HUES64 (cell line): Measurements from ENCODE around the gene ARHGAP6.

Experiments
- H3K27ac ChIP-seq: 2 replicates; pipeline ENCODE4 v1.7.0; 2013; ENCODE audit warnings: low read depth, low read length, inconsistent platforms
- H3K27me3 ChIP-seq: 2 replicates; pipeline ENCODE4 v1.6.1; 2013; ENCODE audit warnings: mild to moderate bottlenecking, low read length; ENCODE audit not compliant: insufficient read depth
- H3K36me3 ChIP-seq: 2 replicates; pipeline ENCODE4 v1.6.1; 2013; ENCODE audit warnings: mild to moderate bottlenecking, low read length; ENCODE audit not compliant: insufficient read depth
- H3K4me1 ChIP-seq: 2 replicates; pipeline ENCODE4 v1.6.1; 2013; ENCODE audit warnings: mild to moderate bottlenecking, low read length, moderate library complexity; ENCODE audit not compliant: insufficient read depth
- H3K4me3 ChIP-seq: 2 replicates; pipeline ENCODE4 v1.5.1; 2013; ENCODE audit warnings: mild to moderate bottlenecking, low read length, moderate library complexity
- H3K9ac ChIP-seq: 2 replicates; pipeline ENCODE4 v1.6.1; 2013; ENCODE audit warnings: mild to moderate bottlenecking, low read depth, low read length
- H3K9me3 ChIP-seq: 2 replicates; pipeline ENCODE4 v1.6.1; 2013; ENCODE audit warnings: low read depth, low read length; ENCODE audit not compliant: insufficient read depth
- WGBS: fragments of 150-250, 120-280 bp; methylation state at CpG from one replicate; pipeline ENCODE4 v1.1.7; 2013; ENCODE audit warnings: missing lambda C conversion rate; 5-methylcytosine and 5-hydroxymethylcytosine counted together

The ARHGAP6 gene

GRCh38 chrX:11543249-11543648 is 122.5 kb downstream of the ARHGAP6 start:
- Histone ChIP-seq H3K27me3 (peaks cover 5% of the 10 kb centered on the region; the same call in 1 of the 2 replicates), H3K9me3 (no peaks in the 10 kb centered on the region), H3K36me3 (no peaks in the 10 kb centered on the region), H3K4me3 (no peak overlapping the region), H3K27ac (no peak overlapping the region), H3K9ac (no peak overlapping the region), H3K4me1 (no peaks in the 10 kb centered on the region)
- 93% methylated on average over 1 of the region's 1 CpG for WGBS

- no peak overlapping the region for H3K27ac ChIP-seq
- H3K9ac ChIP-seq = no peak overlapping the region
- no peak overlapping the region for H3K4me3 ChIP-seq
- no peaks in the 10 kb centered on the region for H3K4me1 ChIP-seq
- no peaks in the 10 kb centered on the region for H3K9me3 ChIP-seq
- H3K36me3 ChIP-seq = no peaks in the 10 kb centered on the region
- no CpG with 5 or more reads among the region's 1 CpG for WGBS
- peaks cover 12% of the 10 kb centered on the region for H3K27me3 ChIP-seq
These were observed 124.2 kb downstream of the ARHGAP6 start for GRCh38 chrX:11541510-11541909.

GRCh38 chrX:11540532-11541377 is 125.0 kb downstream of the ARHGAP6 start:
- Histone ChIP-seq H3K4me3 (no peak overlapping the region), H3K27me3 (peaks cover 16% of the 10 kb centered on the region), H3K27ac (no peak overlapping the region), H3K36me3 (no peaks in the 10 kb centered on the region), H3K4me1 (no peaks in the 10 kb centered on the region), H3K9me3 (no peaks in the 10 kb centered on the region), H3K9ac (no peak overlapping the region)
- 96% methylated on average over 4 of the region's 4 CpGs for WGBS

- H3K9me3 ChIP-seq = no peaks in the 10 kb centered on the region
- 96% methylated on average over 4 of the region's 5 CpGs for WGBS
These were observed 128.6 kb downstream of the ARHGAP6 start for GRCh38 chrX:11537141-11537540.

GRCh38 chrX:11535156-11535919 is 130.4 kb downstream of the ARHGAP6 start:
- no peaks in the 10 kb centered on the region for H3K36me3 ChIP-seq
- H3K9me3 ChIP-seq = no peaks in the 10 kb centered on the region
- peaks cover 16% of the 10 kb centered on the region for H3K27me3 ChIP-seq
- WGBS = 94% methylated on average over 4 of the region's 5 CpGs
- no peak overlapping the region for H3K27ac ChIP-seq
- no peak overlapping the region for H3K9ac ChIP-seq
- H3K4me3 ChIP-seq = no peak overlapping the region
- H3K4me1 ChIP-seq = no peaks in the 10 kb centered on the region

More at GRCh38 chrX:11537141-11537540, 128.6 kb downstream of the ARHGAP6 start:
- Histone ChIP-seq H3K4me1 (no peaks in the 10 kb centered on the region), H3K27me3 (peaks cover 16% of the 10 kb centered on the region), H3K4me3 (no peak overlapping the region), H3K27ac (no peak overlapping the region), H3K36me3 (no peaks in the 10 kb centered on the region), H3K9ac (no peak overlapping the region)

- peaks cover 11% of the 10 kb centered on the region for H3K27me3 ChIP-seq
- H3K36me3 ChIP-seq = no peaks in the 10 kb centered on the region
- no peak overlapping the region for H3K4me3 ChIP-seq
- no peaks in the 10 kb centered on the region for H3K4me1 ChIP-seq
- H3K9me3 ChIP-seq = no peaks in the 10 kb centered on the region
- H3K9ac ChIP-seq = no peak overlapping the region
- no CpG with 5 or more reads among the region's 2 CpGs for WGBS
- no peak overlapping the region for H3K27ac ChIP-seq
These were observed 132.5 kb downstream of the ARHGAP6 start for GRCh38 chrX:11533199-11533651.

- H3K27me3 ChIP-seq = peaks cover 9% of the 10 kb centered on the region
- no peaks in the 10 kb centered on the region for H3K4me1 ChIP-seq
- no peaks in the 10 kb centered on the region for H3K9me3 ChIP-seq
- H3K27ac ChIP-seq = no peak overlapping the region
- H3K4me3 ChIP-seq = no peak overlapping the region
- H3K36me3 ChIP-seq = no peaks in the 10 kb centered on the region
- H3K9ac ChIP-seq = no peak overlapping the region
These were observed 133.2 kb downstream of the ARHGAP6 start for GRCh38 chrX:11532291-11533078.

- no CpG with 5 or more reads among the region's 1 CpG for WGBS
- Histone ChIP-seq H3K27ac (no peak overlapping the region), H3K4me1 (no peaks in the 10 kb centered on the region)
These were observed 134.5 kb downstream of the ARHGAP6 start for GRCh38 chrX:11531226-11531625.

GRCh38 chrX:11530621-11531020 is 135.1 kb downstream of the ARHGAP6 start:
- Histone ChIP-seq H3K4me3 (no peak overlapping the region), H3K4me1 (no peaks in the 10 kb centered on the region), H3K9ac (no peak overlapping the region), H3K27me3 (no peaks in the 10 kb centered on the region), H3K9me3 (no peaks in the 10 kb centered on the region), H3K36me3 (no peaks in the 10 kb centered on the region), H3K27ac (no peak overlapping the region)
- WGBS = 100% methylated on average over 2 of the region's 3 CpGs

More at GRCh38 chrX:11531226-11531625, 134.5 kb downstream of the ARHGAP6 start:
- H3K4me3 ChIP-seq = no peak overlapping the region
- H3K9me3 ChIP-seq = no peaks in the 10 kb centered on the region
- H3K36me3 ChIP-seq = no peaks in the 10 kb centered on the region
- H3K9ac ChIP-seq = no peak overlapping the region
- 0 out of 2 replicates have a peak, but pooled peaks cover 3% of the 10 kb centered on the region for H3K27me3 ChIP-seq

GRCh38 chrX:11528623-11529022 is 137.1 kb downstream of the ARHGAP6 start:
- Histone ChIP-seq H3K36me3 (no peaks in the 10 kb centered on the region), H3K27me3 (no peaks in the 10 kb centered on the region), H3K27ac (no peak overlapping the region), H3K9me3 (no peaks in the 10 kb centered on the region), H3K4me1 (no peaks in the 10 kb centered on the region), H3K9ac (no peak overlapping the region), H3K4me3 (no peak overlapping the region)
- WGBS = 95% methylated on average over 2 of the region's 2 CpGs

GRCh38 chrX:11525685-11526084 is 140.0 kb downstream of the ARHGAP6 start:
- no peak overlapping the region for H3K27ac ChIP-seq
- no peaks in the 10 kb centered on the region for H3K36me3 ChIP-seq
- H3K27me3 ChIP-seq = no peaks in the 10 kb centered on the region
- no peaks in the 10 kb centered on the region for H3K4me1 ChIP-seq
- no peaks in the 10 kb centered on the region for H3K9me3 ChIP-seq
- H3K9ac ChIP-seq = no peak overlapping the region
- WGBS = 94% methylated on average over 2 of the region's 2 CpGs
- no peak overlapping the region for H3K4me3 ChIP-seq
